HFF-Myc (cell line): ENCODE measurements around the gene LASP1NB.

ENCODE experiments used
- DNase-seq: peaks from one replicate; pipeline ENCODE4 v3.0.0-alpha.2; 2011; ENCODE audit warnings: low read depth; ENCODE audit errors: extremely low read depth
- H3K4me3 ChIP-seq: replicated peaks from 2 replicates; pipeline ENCODE4 v1.5.1; 2011; ENCODE audit warnings: low read depth, mild to moderate bottlenecking, control low read depth, low read length
- TF ChIP-seq, protein P1 (sequence below): IDR thresholded peaks from 2 replicates; pipeline ENCODE4 v1.5.1; 2012; ENCODE audit warnings: mild to moderate bottlenecking, low read depth, low read length, control low read depth; ENCODE audit errors: missing control alignments

The LASP1NB gene

DNA sequence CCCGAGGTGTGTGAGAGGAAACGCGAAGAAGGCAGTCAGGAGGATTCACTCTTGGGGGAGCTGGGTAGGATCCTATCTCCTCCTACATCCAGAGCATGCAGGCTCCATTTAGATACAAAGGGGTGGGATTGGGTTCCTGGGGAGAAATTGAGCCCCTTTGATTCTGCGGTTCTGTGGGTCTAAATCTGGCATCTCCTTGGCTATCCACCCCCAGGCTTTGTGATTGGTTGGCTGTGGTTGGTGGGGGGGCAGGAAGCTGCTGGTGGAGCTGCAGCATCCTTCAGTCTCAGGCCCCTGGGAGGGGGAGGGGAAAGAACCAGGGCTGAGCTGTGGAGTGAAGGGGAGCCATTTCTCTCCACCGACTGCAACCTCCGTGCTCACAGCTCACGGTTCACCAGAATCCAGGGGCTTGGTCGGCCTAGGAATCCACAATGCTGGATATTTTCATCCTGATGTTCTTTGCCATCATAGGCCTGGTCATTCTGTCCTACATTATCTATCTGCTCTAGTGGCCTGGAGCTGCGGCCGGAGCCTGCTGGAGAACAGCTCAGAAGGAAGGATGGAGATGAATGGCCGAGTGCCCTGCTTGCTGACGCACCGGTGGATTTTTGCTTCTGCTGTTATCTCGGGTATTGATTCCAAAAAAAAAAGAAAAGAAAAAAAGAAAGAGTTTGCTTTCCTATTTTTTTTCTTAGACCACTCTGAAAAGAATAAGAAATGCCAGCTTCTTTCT is at the start of gene LASP1NB:
LASP1NB (plus strand) TSS at position 352 of the 733 bp plus-strand sequence.
- no peak for DNase-seq
- TF ChIP-seq, protein P1, sequence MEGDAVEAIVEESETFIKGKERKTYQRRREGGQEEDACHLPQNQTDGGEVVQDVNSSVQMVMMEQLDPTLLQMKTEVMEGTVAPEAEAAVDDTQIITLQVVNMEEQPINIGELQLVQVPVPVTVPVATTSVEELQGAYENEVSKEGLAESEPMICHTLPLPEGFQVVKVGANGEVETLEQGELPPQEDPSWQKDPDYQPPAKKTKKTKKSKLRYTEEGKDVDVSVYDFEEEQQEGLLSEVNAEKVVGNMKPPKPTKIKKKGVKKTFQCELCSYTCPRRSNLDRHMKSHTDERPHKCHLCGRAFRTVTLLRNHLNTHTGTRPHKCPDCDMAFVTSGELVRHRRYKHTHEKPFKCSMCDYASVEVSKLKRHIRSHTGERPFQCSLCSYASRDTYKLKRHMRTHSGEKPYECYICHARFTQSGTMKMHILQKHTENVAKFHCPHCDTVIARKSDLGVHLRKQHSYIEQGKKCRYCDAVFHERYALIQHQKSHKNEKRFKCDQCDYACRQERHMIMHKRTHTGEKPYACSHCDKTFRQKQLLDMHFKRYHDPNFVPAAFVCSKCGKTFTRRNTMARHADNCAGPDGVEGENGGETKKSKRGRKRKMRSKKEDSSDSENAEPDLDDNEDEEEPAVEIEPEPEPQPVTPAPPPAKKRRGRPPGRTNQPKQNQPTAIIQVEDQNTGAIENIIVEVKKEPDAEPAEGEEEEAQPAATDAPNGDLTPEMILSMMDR: no peak
- H3K4me3 ChIP-seq: no peak within 1 kb of the TSS

- DNase-seq: no peak
- TF ChIP-seq, protein P1: no peak
- H3K4me3 ChIP-seq: no peak overlapping the region
Observed at GRCh38 chr17:38877130-38877851, 48.1 kb upstream of the LASP1NB start.

- no peak for DNase-seq
- peak overlapping the region; percentile 21 for H3K4me3 ChIP-seq
- TF ChIP-seq, protein P1: no peak
Observed at GRCh38 chr17:38879878-38880665, 45.3 kb upstream of the LASP1NB start.

DNA sequence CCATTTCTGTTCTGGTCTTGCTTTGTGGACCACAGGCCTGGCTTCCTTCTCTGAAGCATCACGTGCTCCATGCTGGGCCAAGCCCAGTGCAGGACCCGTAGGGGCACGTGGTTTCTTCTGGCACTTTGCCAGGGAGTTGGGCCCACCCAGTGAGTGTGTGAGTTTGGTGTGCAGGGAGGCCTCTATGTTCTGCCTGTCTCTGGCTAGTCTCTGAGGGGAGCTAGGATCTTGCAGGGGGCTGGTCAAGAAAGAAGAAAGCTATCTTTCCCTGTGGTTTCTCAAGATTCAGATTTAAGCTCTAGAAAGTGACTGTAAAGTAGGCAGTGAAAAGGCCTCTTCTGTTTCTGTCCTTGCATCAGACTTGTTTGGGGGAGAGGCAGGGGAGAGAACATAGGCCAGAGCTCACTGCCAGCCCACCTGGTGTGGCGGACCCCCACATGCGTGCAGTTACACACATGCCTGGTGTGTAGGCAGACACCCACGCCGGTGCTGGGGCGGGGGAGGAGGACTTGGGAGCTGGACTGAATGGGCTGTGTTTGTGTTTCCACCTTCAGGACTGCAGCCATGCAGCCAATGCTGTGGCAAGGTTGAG is 43.7 kb upstream of the LASP1NB start:
- H3K4me3 ChIP-seq: no peak overlapping the region
- TF ChIP-seq, protein P1: no peak
- no peak for DNase-seq

- DNase-seq: no peak
- TF ChIP-seq, protein P1: no peak
- no peak overlapping the region for H3K4me3 ChIP-seq
Observed at GRCh38 chr17:38882870-38883269, 42.5 kb upstream of the LASP1NB start.
